ENCODE data around the gene COPG1. TPM values are rescaled to one million over a fixed set of nuclear protein-coding genes. Genes with fewer than 3 reads are reported as not detected.

Gene COPG1
- total RNA-seq, 3 donors from 2014 or later: 82.6 to 121 (median 102) TPM

DNA sequence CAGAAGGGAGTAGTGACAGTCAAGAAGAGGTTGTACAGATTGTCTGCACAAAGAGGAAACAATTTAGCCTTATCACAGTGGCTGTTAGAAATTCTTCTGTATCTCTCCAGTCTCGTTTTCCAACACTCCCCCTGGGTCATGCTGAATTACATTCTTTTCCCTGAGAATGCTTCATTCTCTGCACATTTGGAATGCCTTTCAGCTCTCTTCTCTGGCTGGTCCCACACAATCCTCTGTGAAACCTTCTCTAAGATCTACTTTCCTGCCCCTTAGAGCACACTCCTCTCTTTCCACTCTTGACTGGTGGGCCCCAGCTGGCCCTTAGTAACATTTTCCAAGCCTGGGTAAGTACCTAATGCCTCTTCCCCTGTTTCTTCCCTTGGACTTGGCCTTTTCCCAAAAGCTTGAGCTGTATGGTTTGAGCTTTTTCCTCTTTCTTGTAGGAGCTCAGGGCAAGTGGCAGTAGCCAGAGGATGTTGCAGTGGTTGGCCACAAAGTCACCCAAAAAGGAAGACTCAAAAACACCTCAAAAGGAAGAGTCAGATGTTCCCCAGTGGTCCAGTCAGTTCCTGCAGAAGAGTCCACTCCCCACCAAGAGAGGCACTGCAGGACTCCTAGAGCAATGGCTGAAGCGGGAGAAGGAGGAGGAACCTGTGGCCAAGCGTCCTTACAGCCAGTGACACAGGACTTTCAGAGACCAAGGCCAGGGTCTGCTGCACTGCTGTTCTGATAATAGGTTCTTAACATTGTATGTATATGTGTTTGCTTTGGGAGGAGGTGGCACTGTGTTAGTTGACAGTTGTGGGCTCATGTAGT, 54.9 kb downstream of the COPG1 start:
- DNase-seq (ENCODE audit: low spot score in 2 of 2): no peak
- intact Hi-C loops (cut with DNase I; ENCODE audit: low total_unique reads): no loop called here
- TF ChIP-seq POLR2A (IDR thresholded peaks at IDR 0.05) (no peak), POLR2AphosphoS5 (IDR thresholded peaks at IDR 0.05) (no peak), CTCF (IDR thresholded peaks at IDR 0.05) (no peak)
- Histone ChIP-seq H3K36me3 (peaks cover 5% of the 10 kb centered on the region), H3K27ac (peak overlapping the region; percentile 8 to 43), H3K9me3 (no peaks in the 10 kb centered on the region), H3K4me1 (no peaks in the 10 kb centered on the region), H3K27me3 (no peaks in the 10 kb centered on the region), H3K4me3 (no peak overlapping the region)

DNA sequence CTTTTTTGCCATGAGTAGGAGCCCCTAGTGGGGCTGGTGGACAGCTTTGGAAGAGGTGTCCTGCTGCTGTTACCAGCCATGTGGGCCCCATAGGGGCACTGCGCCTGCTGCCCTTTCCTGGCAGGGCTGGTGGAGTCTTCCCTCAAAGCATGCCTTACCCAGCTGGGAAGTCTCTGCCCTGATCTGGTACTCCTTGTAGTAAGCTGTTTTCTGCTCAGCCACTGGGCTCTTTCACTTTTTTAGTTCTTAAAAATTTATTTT, 55.5 kb downstream of the COPG1 start:
- peaks cover 5% of the 10 kb centered on the region for H3K36me3 ChIP-seq
- peak overlapping the region; percentile 8 to 43 for H3K27ac ChIP-seq
- no peak for DNase-seq (ENCODE audit: low spot score in 2 of 2)
- H3K9me3 ChIP-seq: no peaks in the 10 kb centered on the region
- intact Hi-C loops (cut with DNase I; ENCODE audit: low total_unique reads): no loop called here
- no peak overlapping the region for H3K4me3 ChIP-seq
- TF ChIP-seq POLR2A (IDR thresholded peaks at IDR 0.05) (no peak), POLR2AphosphoS5 (IDR thresholded peaks at IDR 0.05) (no peak), CTCF (IDR thresholded peaks at IDR 0.05) (no peak)
- H3K4me1 ChIP-seq: no peaks in the 10 kb centered on the region
- H3K27me3 ChIP-seq: no peaks in the 10 kb centered on the region

- peak; percentile 69 to 90 for DNase-seq (ENCODE audit: low spot score in 2 of 2)
- Histone ChIP-seq H3K4me1 (no peaks in the 10 kb centered on the region), H3K36me3 (peaks cover 5% of the 10 kb centered on the region), H3K27me3 (no peaks in the 10 kb centered on the region), H3K9me3 (no peaks in the 10 kb centered on the region), H3K4me3 (peak overlapping the region; percentile 15 to 60 (median 38)), H3K27ac (peak overlapping the region; percentile 70 to 72)
- TF ChIP-seq POLR2A (IDR thresholded peaks at IDR 0.05) (no peak), CTCF (IDR thresholded peaks at IDR 0.05) (no peak), POLR2AphosphoS5 (IDR thresholded peaks at IDR 0.05) (peak in 1 of 3 donors; percentile 26)
- intact Hi-C loops (cut with DNase I; ENCODE audit: low total_unique reads): no loop called here
Observed at GRCh38 chr3:129305592-129306091, 56.2 kb downstream of the COPG1 start.

- no peaks in the 10 kb centered on the region for H3K36me3 ChIP-seq
- DNase-seq (ENCODE audit: low spot score in 2 of 2): no peak
- H3K4me1 ChIP-seq: peaks cover 0 to 2% of the 10 kb centered on the region in 2 donors
- H3K27ac ChIP-seq: no peak overlapping the region
- no peak overlapping the region for H3K4me3 ChIP-seq
- TF ChIP-seq CTCF (IDR thresholded peaks at IDR 0.05) (no peak), POLR2A (IDR thresholded peaks at IDR 0.05) (no peak), POLR2AphosphoS5 (IDR thresholded peaks at IDR 0.05) (no peak)
- H3K27me3 ChIP-seq: no peaks in the 10 kb centered on the region
- intact Hi-C loops (cut with DNase I; ENCODE audit: low total_unique reads): no loop called here
- no peaks in the 10 kb centered on the region for H3K9me3 ChIP-seq
Observed at GRCh38 chr3:129308636-129309035, 59.2 kb downstream of the COPG1 start.

Measured in breast epithelium (tissue), 4 donors.